HL-60 (cell line): ENCODE measurements around the gene MFAP3L.
"Not testable (repeated sequence)": the region's sequence is repeated elsewhere in the genome, so short reads cannot be mapped to it uniquely, and the experiment has no call there.

ENCODE experiments used
- DNase-seq, 2 experiments: peaks; one replicate each; pipeline ENCODE4 v3.0.0-alpha.2; 2010 to 2020; ENCODE audit warnings: low read depth in 1 of 2, low spot score in 1 of 2
- H3K27ac ChIP-seq: fragments of 250-450 bp; sonication (Bioruptor Pico); replicated peaks from 2 replicates; pipeline ENCODE4 v1.5.1; 2020; ENCODE audit warnings: mild to moderate bottlenecking, moderate library complexity
- H3K27me3 ChIP-seq: fragments of 250-450 bp; sonication (Bioruptor Pico); 2 replicates; pipeline ENCODE4 v1.5.1; 2021; ENCODE audit warnings: mild to moderate bottlenecking, moderate library complexity; ENCODE audit not compliant: insufficient read depth, poor library complexity, severe bottlenecking
- H3K4me3 ChIP-seq: replicated peaks from 2 replicates; pipeline ENCODE4 v1.5.1; 2011; ENCODE audit warnings: mild to moderate bottlenecking, control low read depth, low read length; ENCODE audit not compliant: insufficient read depth
- CTCF ChIP-seq: IDR thresholded peaks from one replicate; pipeline ENCODE4 v1.5.1; 2011; ENCODE audit warnings: low read length, control low read depth, inconsistent platforms; ENCODE audit not compliant: insufficient read depth
- GABPA ChIP-seq: IDR thresholded peaks from 2 replicates; pipeline ENCODE4 v1.6.1; 2012; ENCODE audit warnings: low read depth
- POLR2AphosphoS5 ChIP-seq: IDR thresholded peaks from 2 replicates; pipeline ENCODE4 v1.6.1; 2012; ENCODE audit warnings: low read depth
- REST ChIP-seq: IDR thresholded peaks from 2 replicates; pipeline ENCODE4 v1.6.1; 2012; ENCODE audit warnings: low read depth; ENCODE audit not compliant: insufficient replicate concordance
- SPI1 ChIP-seq: IDR thresholded peaks from 2 replicates; pipeline ENCODE4 v1.6.1; 2012; ENCODE audit warnings: low read depth, mild to moderate bottlenecking, borderline replicate concordance

The MFAP3L gene

GRCh38 chr4:169945636-169946035, 80.6 kb downstream of the MFAP3L start:
- no peak for TF ChIP-seq GABPA
- TF ChIP-seq SPI1, result no peak
- no peak for TF ChIP-seq POLR2AphosphoS5
- TF ChIP-seq CTCF, result no peak
- no peak for TF ChIP-seq REST
- H3K4me3 ChIP-seq, result no peak overlapping the region
- H3K27ac ChIP-seq, result no peak overlapping the region
- DNase-seq, result no peak
- no peaks in the 10 kb centered on the region for H3K27me3 ChIP-seq

- H3K27ac ChIP-seq, DNase-seq, H3K4me3 ChIP-seq, H3K27me3 ChIP-seq: not testable (repeated sequence)
These were observed 82.6 kb downstream of the MFAP3L start for GRCh38 chr4:169943601-169944000.

GRCh38 chr4:169941141-169941540, 85.1 kb downstream of the MFAP3L start:
- TF ChIP-seq CTCF, result no peak
- TF ChIP-seq POLR2AphosphoS5, result no peak
- TF ChIP-seq SPI1, result no peak
- Histone ChIP-seq H3K4me3 (no peak overlapping the region), H3K27ac (no peak overlapping the region), H3K27me3 (no peaks in the 10 kb centered on the region)
- DNase-seq, result no peak

- Histone ChIP-seq H3K4me3 (no peak overlapping the region), H3K27me3 (no peaks in the 10 kb centered on the region), H3K27ac (no peak overlapping the region)
- TF ChIP-seq POLR2AphosphoS5, result no peak
- no peak for TF ChIP-seq SPI1
- TF ChIP-seq GABPA, result no peak
- TF ChIP-seq REST, result no peak
- TF ChIP-seq CTCF, result no peak
- DNase-seq, result no peak
These were observed 85.7 kb downstream of the MFAP3L start for GRCh38 chr4:169940460-169940859.
